Calu3 (cell line): ENCODE data around the gene NEK2. TPM values are rescaled to one million over a fixed set of nuclear protein-coding genes. Genes with fewer than 3 reads are reported as not detected.
"Not testable (repeated sequence)": the region's sequence is repeated elsewhere in the genome, so short reads cannot be mapped to it uniquely, and the experiment has no call there.

ENCODE experiments used
- BruUV-seq: library from RNA; stranded (reverse); fragments of 400-500 nt; replicated peaks from 2 replicates; lab custom pipeline; 2021; lab: Mats Ljungman, UMichigan
- CTCF ChIA-PET: fragments of 300-600 bp; sonication (Branson Sonifier 250); formaldehyde crosslinking; loops from one replicate; lab custom pipeline; 2022; ENCODE audit warnings: antibody characterized with exemption; lab: Charles Lee
- DNase-seq: peaks from one replicate; pipeline ENCODE4 v3.0.0; 2022
- H3K27ac Mint-ChIP-seq: one replicate; pipeline ENCODE4 v1.8.0; 2022; ENCODE audit warnings: mixed read lengths; ENCODE audit not compliant: unreplicated experiment
- H3K27me3 Mint-ChIP-seq: one replicate; pipeline ENCODE4 v1.8.0; 2022; ENCODE audit warnings: mixed read lengths; ENCODE audit not compliant: unreplicated experiment
- H3K36me3 Mint-ChIP-seq: one replicate; pipeline ENCODE4 v1.8.0; 2022; ENCODE audit warnings: mild to moderate bottlenecking, moderate library complexity, mixed read lengths; ENCODE audit not compliant: insufficient read depth, unreplicated experiment
- H3K4me1 Mint-ChIP-seq: one replicate; pipeline ENCODE4 v1.8.0; 2022; ENCODE audit warnings: mild to moderate bottlenecking, low read depth, mixed read lengths; ENCODE audit not compliant: unreplicated experiment
- H3K4me3 Mint-ChIP-seq: one replicate; pipeline ENCODE4 v1.8.0; 2022; ENCODE audit warnings: mild to moderate bottlenecking, low read depth, moderate library complexity, mixed read lengths; ENCODE audit not compliant: unreplicated experiment
- H3K9me3 Mint-ChIP-seq: one replicate; pipeline ENCODE4 v1.8.0; 2022; ENCODE audit warnings: low read depth, mixed read lengths; ENCODE audit not compliant: unreplicated experiment
- CTCF ChIP-seq: fragments of 200-600 bp; IDR thresholded peaks from one replicate; pipeline ENCODE4 v1.8.0; 2022; ENCODE audit warnings: antibody characterized with exemption; ENCODE audit not compliant: unreplicated experiment
- intact Hi-C: fragments of 100-400 bp; cut with micrococcal nuclease; formaldehyde crosslinking; loops from one replicate; pipeline ENCODE4 v1.10.0; 2022; ENCODE audit not compliant: unreplicated experiment
- total RNA-seq: library from RNA; stranded (reverse); gene quantifications from 2 replicates; pipeline ENCODE4 v1.2.3, GENCODE V29; 2022

Gene NEK2
- total RNA-seq, 1 experiment from 2014 or later, result 43.2 TPM

GRCh38 chr1:211648336-211648735, 27.1 kb downstream of the NEK2 start:
- H3K27me3 Mint-ChIP-seq, result no peaks in the 10 kb centered on the region
- intact Hi-C loops, result loop anchor here (2.0 kb wide), 1 partner anchor 134 kb away; no protein-coding TSS in a partner anchor
- H3K36me3 Mint-ChIP-seq, result peaks cover 7% of the 10 kb centered on the region
- TF ChIP-seq CTCF, result no peak
- CTCF ChIA-PET, result interaction anchor here (0.7 to 2.4 kb wide), 9 partner anchors 8 to 172 kb away, joined by 3 to 13 read pairs (median 3); partner anchors contain the start of gene SLC30A1
- no peaks in the 10 kb centered on the region for H3K9me3 Mint-ChIP-seq
- peak; percentile 63 for DNase-seq
- H3K4me3 Mint-ChIP-seq, result no peak overlapping the region
- peaks cover 46% of the 10 kb centered on the region for H3K4me1 Mint-ChIP-seq
- no TSS peak for BruUV-seq
- H3K27ac Mint-ChIP-seq, result peak overlapping the region; percentile 55

DNA sequence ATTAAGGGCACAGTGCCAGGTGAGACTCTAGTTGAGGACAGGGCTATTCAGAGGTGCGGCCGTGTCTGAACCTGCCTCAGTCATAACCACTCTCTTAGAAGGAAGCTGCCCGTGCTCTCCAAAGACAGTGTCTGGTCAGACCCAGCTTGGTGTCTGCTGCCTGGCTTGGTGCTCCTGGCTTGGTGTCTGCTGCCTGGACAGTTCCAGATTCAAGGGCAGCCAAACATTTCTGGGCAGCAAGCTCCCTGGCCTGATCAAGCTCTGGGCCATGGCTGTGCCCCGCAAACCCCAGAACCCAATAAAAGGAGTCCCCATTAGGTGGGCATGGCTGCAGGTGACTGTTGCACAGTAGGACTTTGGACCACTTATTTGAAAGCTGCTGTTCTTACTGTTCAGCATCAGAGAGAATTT, 27.7 kb downstream of the NEK2 start:
- Mint-ChIP-seq H3K9me3 (no peaks in the 10 kb centered on the region), H3K36me3 (peaks cover 7% of the 10 kb centered on the region), H3K27ac (peak overlapping the region; percentile 55), H3K4me1 (peaks cover 51% of the 10 kb centered on the region), H3K4me3 (no peak overlapping the region), H3K27me3 (no peaks in the 10 kb centered on the region)
- no peak for DNase-seq
- no peak for TF ChIP-seq CTCF
- intact Hi-C loops, result loop anchor here (2.0 kb wide), 1 partner anchor 133 kb away; no protein-coding TSS in a partner anchor
- BruUV-seq, result no TSS peak
- CTCF ChIA-PET, result interaction anchor here (0.7 to 2.4 kb wide), 7 partner anchors 7 to 171 kb away, joined by 3 to 13 read pairs (median 5); partner anchors contain the start of gene SLC30A1

GRCh38 chr1:211646566-211646965, 28.9 kb downstream of the NEK2 start:
- no peak for TF ChIP-seq CTCF
- peaks cover 55% of the 10 kb centered on the region for H3K4me1 Mint-ChIP-seq
- CTCF ChIA-PET, result interaction anchor here (0.6 kb wide), 1 partner anchor 65 kb away, joined by 5 read pairs; no protein-coding TSS in a partner anchor
- H3K27me3 Mint-ChIP-seq, result no peaks in the 10 kb centered on the region
- BruUV-seq, result no TSS peak
- peak overlapping the region; percentile 5 for H3K27ac Mint-ChIP-seq
- no peak overlapping the region for H3K4me3 Mint-ChIP-seq
- no peaks in the 10 kb centered on the region for H3K9me3 Mint-ChIP-seq
- intact Hi-C loops, result no loop called here
- H3K36me3 Mint-ChIP-seq, result peaks cover 7% of the 10 kb centered on the region
- DNase-seq, result no peak

DNA sequence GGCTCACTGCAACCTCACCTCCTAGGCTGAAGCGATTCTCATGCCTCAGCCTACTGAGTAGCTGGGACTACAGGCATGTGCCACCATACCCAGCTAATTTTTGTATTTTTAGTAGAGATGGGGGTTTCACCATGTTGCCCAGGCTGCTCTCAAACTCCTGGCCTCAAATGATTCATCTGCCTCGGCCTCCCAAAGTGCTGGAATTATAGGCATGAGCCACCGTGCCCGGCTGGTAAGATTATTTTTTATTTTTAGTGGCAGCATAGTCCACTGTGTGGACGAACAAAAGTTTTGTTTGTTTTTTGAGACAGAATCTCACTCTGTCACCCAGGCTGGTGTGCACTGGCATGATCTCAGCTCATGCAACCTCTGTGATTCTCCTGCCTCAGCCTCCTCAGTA, 29.8 kb downstream of the NEK2 start:
- H3K27me3 Mint-ChIP-seq, H3K27ac Mint-ChIP-seq, H3K36me3 Mint-ChIP-seq, intact Hi-C loops, CTCF ChIA-PET, DNase-seq, BruUV-seq, H3K4me3 Mint-ChIP-seq, H3K9me3 Mint-ChIP-seq: not testable (repeated sequence)
- peaks cover 55% of the 10 kb centered on the region for H3K4me1 Mint-ChIP-seq

DNA sequence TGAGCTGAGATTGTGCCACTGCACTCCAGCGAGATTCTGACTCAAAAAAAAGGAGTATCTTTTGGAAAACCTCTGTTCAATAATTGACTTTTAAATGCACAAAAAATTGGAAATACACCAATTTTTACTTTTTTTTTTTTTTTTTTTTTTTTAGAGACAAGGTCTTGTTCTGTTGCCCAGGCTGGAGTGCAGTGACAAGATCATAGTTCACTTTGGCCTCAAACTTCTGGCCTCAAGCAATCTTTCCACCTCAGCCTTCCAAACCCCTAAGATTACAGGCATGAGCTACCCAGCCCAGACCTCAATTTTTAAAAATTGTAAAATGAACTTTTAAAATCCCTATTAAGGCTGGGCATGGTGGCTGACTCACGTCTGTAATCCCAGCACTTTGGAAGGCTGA, 30.8 kb downstream of the NEK2 start:
- no peak overlapping the region for H3K4me3 Mint-ChIP-seq
- peaks cover 7% of the 10 kb centered on the region for H3K36me3 Mint-ChIP-seq
- CTCF ChIA-PET, result no interaction called here
- intact Hi-C loops, result no loop called here
- no peak for DNase-seq
- H3K27me3 Mint-ChIP-seq, result no peaks in the 10 kb centered on the region
- H3K4me1 Mint-ChIP-seq, result peaks cover 57% of the 10 kb centered on the region
- TF ChIP-seq CTCF, result no peak
- H3K9me3 Mint-ChIP-seq, result no peaks in the 10 kb centered on the region
- H3K27ac Mint-ChIP-seq, result no peak overlapping the region
- BruUV-seq, result no TSS peak
